Measurements from ENCODE around the gene POLE2. TPM values are rescaled to one million over a fixed set of nuclear protein-coding genes. Genes with fewer than 3 reads are reported as not detected.
A peak's percentile ranks its signal among the peaks of the same experiment; 100 is the strongest.

Gene POLE2
- total RNA-seq, 1 donor from 2014 or later = 3.1 TPM

- no peak overlapping the region for H3K27ac Mint-ChIP-seq (ENCODE audit: unreplicated experiment)
- peak overlapping the region; percentile 25 for H3K4me3 Mint-ChIP-seq (ENCODE audit: unreplicated experiment)
- no peaks in the 10 kb centered on the region for H3K27me3 Mint-ChIP-seq (ENCODE audit: low read depth)
- TF ChIP-seq, protein P1, sequence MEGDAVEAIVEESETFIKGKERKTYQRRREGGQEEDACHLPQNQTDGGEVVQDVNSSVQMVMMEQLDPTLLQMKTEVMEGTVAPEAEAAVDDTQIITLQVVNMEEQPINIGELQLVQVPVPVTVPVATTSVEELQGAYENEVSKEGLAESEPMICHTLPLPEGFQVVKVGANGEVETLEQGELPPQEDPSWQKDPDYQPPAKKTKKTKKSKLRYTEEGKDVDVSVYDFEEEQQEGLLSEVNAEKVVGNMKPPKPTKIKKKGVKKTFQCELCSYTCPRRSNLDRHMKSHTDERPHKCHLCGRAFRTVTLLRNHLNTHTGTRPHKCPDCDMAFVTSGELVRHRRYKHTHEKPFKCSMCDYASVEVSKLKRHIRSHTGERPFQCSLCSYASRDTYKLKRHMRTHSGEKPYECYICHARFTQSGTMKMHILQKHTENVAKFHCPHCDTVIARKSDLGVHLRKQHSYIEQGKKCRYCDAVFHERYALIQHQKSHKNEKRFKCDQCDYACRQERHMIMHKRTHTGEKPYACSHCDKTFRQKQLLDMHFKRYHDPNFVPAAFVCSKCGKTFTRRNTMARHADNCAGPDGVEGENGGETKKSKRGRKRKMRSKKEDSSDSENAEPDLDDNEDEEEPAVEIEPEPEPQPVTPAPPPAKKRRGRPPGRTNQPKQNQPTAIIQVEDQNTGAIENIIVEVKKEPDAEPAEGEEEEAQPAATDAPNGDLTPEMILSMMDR (IDR thresholded peaks at IDR 0.05) = no peak
- H3K9me3 Mint-ChIP-seq (ENCODE audit: low read depth) = no peaks in the 10 kb centered on the region
- peaks cover 49% of the 10 kb centered on the region for H3K4me1 Mint-ChIP-seq (ENCODE audit: low read depth)
- no peak for DNase-seq (ENCODE audit: low spot score)
- H3K36me3 Mint-ChIP-seq (ENCODE audit: low read depth) = peaks cover 5% of the 10 kb centered on the region
These were observed 63.8 kb downstream of the POLE2 start for GRCh38 chr14:49623941-49624839.

- no peak for DNase-seq (ENCODE audit: low spot score)
- H3K4me3 Mint-ChIP-seq (ENCODE audit: unreplicated experiment) = peak overlapping the region; percentile 25
- no peaks in the 10 kb centered on the region for H3K27me3 Mint-ChIP-seq (ENCODE audit: low read depth)
- TF ChIP-seq, protein P1 (IDR thresholded peaks at IDR 0.05) = no peak
- peaks cover 10% of the 10 kb centered on the region for H3K36me3 Mint-ChIP-seq (ENCODE audit: low read depth)
- peaks cover 53% of the 10 kb centered on the region for H3K4me1 Mint-ChIP-seq (ENCODE audit: low read depth)
- no peak overlapping the region for H3K27ac Mint-ChIP-seq (ENCODE audit: unreplicated experiment)
- no peaks in the 10 kb centered on the region for H3K9me3 Mint-ChIP-seq (ENCODE audit: low read depth)
These were observed 64.6 kb downstream of the POLE2 start for GRCh38 chr14:49623387-49623786.

DNA sequence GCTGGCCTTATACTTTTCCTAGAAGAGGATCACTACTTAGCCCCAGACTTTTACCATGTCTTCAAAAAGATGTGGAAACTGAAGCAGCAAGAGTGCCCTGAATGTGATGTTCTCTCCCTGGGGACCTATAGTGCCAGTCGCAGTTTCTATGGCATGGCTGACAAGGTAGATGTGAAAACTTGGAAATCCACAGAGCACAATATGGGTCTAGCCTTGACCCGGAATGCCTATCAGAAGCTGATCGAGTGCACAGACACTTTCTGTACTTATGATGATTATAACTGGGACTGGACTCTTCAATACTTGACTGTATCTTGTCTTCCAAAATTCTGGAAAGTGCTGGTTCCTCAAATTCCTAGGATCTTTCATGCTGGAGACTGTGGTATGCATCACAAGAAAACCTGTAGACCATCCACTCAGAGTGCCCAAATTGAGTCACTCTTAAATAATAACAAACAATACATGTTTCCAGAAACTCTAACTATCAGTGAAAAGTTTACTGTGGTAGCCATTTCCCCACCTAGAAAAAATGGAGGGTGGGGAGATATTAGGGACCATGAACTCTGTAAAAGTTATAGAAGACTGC, 65.9 kb downstream of the POLE2 start:
- DNase-seq (ENCODE audit: low spot score) = no peak
- Mint-ChIP-seq H3K27ac (ENCODE audit: unreplicated experiment) (no peak overlapping the region), H3K4me1 (ENCODE audit: low read depth) (peaks cover 58% of the 10 kb centered on the region), H3K9me3 (ENCODE audit: low read depth) (no peaks in the 10 kb centered on the region), H3K27me3 (ENCODE audit: low read depth) (no peaks in the 10 kb centered on the region), H3K36me3 (ENCODE audit: low read depth) (peaks cover 14% of the 10 kb centered on the region), H3K4me3 (ENCODE audit: unreplicated experiment) (peak overlapping the region; percentile 97)
- TF ChIP-seq, protein P1 (IDR thresholded peaks at IDR 0.05) = no peak

- TF ChIP-seq, protein P1 (IDR thresholded peaks at IDR 0.05) = peak; percentile 46
- Mint-ChIP-seq H3K9me3 (ENCODE audit: low read depth) (no peaks in the 10 kb centered on the region), H3K36me3 (ENCODE audit: low read depth) (peaks cover 15% of the 10 kb centered on the region), H3K27ac (ENCODE audit: unreplicated experiment) (peak overlapping the region; percentile 95), H3K4me1 (ENCODE audit: low read depth) (peaks cover 57% of the 10 kb centered on the region), H3K27me3 (ENCODE audit: low read depth) (no peaks in the 10 kb centered on the region), H3K4me3 (ENCODE audit: unreplicated experiment) (peak overlapping the region; percentile 97)
- peak; percentile 93 for DNase-seq (ENCODE audit: low spot score)
These were observed 66.7 kb downstream of the POLE2 start for GRCh38 chr14:49621114-49621881.
